BE2C (cell line): ENCODE data around the gene GOT2.
"Not testable (repeated sequence)": the region's sequence is repeated elsewhere in the genome, so short reads cannot be mapped to it uniquely, and the experiment has no call there.

Source experiments
- DNase-seq: peaks from one replicate; pipeline ENCODE4 v3.0.0-alpha.2; 2020
- H3K27me3 ChIP-seq: fragments of 250-450 bp; sonication (Bioruptor Pico); 2 replicates; pipeline ENCODE4 v1.5.1; 2020; ENCODE audit warnings: mild to moderate bottlenecking
- H3K36me3 ChIP-seq: fragments of 250-450 bp; sonication (Bioruptor Pico); 2 replicates; pipeline ENCODE4 v1.5.1; 2020; ENCODE audit warnings: mild to moderate bottlenecking
- H3K4me1 ChIP-seq: fragments of 250-450 bp; sonication (Bioruptor Pico); 2 replicates; pipeline ENCODE4 v1.5.1; 2020
- H3K4me3 ChIP-seq: 2 replicates; pipeline ENCODE4 v1.5.1; 2011; ENCODE audit warnings: low read depth, low read length
- H3K9me3 ChIP-seq: fragments of 250-450 bp; sonication (Bioruptor Pico); 2 replicates; pipeline ENCODE4 v1.5.1; 2020
- CTCF ChIP-seq: IDR thresholded peaks from 2 replicates; pipeline ENCODE4 v1.5.1; 2012; ENCODE audit warnings: mild to moderate bottlenecking, low read depth, low read length

Gene GOT2

GRCh38 chr16:58665200-58665599 lies 68.9 kb downstream of the GOT2 start:
- Histone ChIP-seq H3K4me3 (no peak overlapping the region), H3K27me3 (no peaks in the 10 kb centered on the region), H3K36me3 (no peaks in the 10 kb centered on the region), H3K4me1 (no peaks in the 10 kb centered on the region), H3K9me3 (no peaks in the 10 kb centered on the region)
- DNase-seq: peak; percentile 30
- no peak for TF ChIP-seq CTCF

- peak; percentile 72 for DNase-seq
- no peaks in the 10 kb centered on the region for H3K4me1 ChIP-seq
- no peaks in the 10 kb centered on the region for H3K27me3 ChIP-seq
- H3K9me3 ChIP-seq: no peaks in the 10 kb centered on the region
- H3K4me3 ChIP-seq: no peak overlapping the region
- H3K36me3 ChIP-seq: no peaks in the 10 kb centered on the region
- peak; percentile 91 for TF ChIP-seq CTCF
Observed at GRCh38 chr16:58661199-58661830, 72.8 kb downstream of the GOT2 start.

DNA sequence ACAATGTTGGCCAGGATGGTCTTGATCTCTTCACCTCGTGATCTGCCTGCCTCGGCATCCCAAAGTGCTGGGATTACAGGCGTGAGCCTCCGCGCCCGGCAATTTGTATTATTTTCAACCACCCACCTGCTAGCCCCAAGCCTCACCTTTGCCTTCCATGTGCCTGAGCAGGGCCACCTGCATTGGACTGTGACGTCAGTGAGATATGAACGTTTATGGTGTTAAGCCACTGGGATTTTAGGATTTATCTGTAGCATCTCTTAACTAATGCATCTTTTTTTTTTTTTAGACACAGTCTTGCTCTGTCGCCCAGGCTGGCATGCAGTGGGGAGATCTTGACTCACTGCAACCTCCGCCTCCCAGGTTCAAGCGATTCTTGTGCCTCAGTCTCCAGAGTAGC lies 74.2 kb downstream of the GOT2 start:
- H3K27me3 ChIP-seq, H3K9me3 ChIP-seq, H3K36me3 ChIP-seq, H3K4me1 ChIP-seq, DNase-seq, H3K4me3 ChIP-seq: not testable (repeated sequence)

- TF ChIP-seq CTCF: no peak
- DNase-seq: no peak
- H3K9me3 ChIP-seq: no peaks in the 10 kb centered on the region
Observed at GRCh38 chr16:58658796-58659211, 75.3 kb downstream of the GOT2 start.

More at GRCh38 chr16:58658796-58659211, 75.3 kb downstream of the GOT2 start:
- Histone ChIP-seq H3K36me3 (no peaks in the 10 kb centered on the region), H3K27me3 (no peaks in the 10 kb centered on the region), H3K4me1 (no peaks in the 10 kb centered on the region; the same call in 1 of the 2 replicates), H3K4me3 (no peak overlapping the region)
